Kidney (tissue), 14 donors: Measurements from ENCODE around the gene WNT2. TPM values are rescaled to one million over a fixed set of nuclear protein-coding genes. Genes with fewer than 3 reads are reported as not detected.

Experiments
- DNase-seq, 5 donors: peaks; one replicate each; pipeline ENCODE4 v3.0.0-alpha.2; 2013 to 2020
- FAIRE-seq: peaks from 2 replicates; lab custom pipeline; 2012; peaks lifted over from hg19 to GRCh38; lab: Jason Lieb, UNC
- H3K27ac ChIP-seq, 2 donors: one replicate each; pipeline ENCODE4 v1.7.0; 2013; ENCODE audit warnings: low read depth in 2 of 2, low read length in 2 of 2, inconsistent platforms in 1 of 2
- H3K27me3 ChIP-seq: one replicate; pipeline ENCODE4 v1.7.1; 2013; ENCODE audit warnings: low read length, inconsistent platforms; ENCODE audit not compliant: control insufficient read depth, insufficient read depth
- H3K36me3 ChIP-seq, 3 donors: one replicate each; pipeline versions ENCODE4 v1.7.0 to v1.7.1; 2013; ENCODE audit warnings: low read length in 3 of 3, control low read depth in 1 of 3, inconsistent platforms in 1 of 3; ENCODE audit not compliant: insufficient read depth in 3 of 3, control insufficient read depth in 2 of 3
- H3K4me1 ChIP-seq, 3 donors: one replicate each; pipeline versions ENCODE4 v1.7.0 to v1.7.1; 2013; ENCODE audit warnings: low read length in 3 of 3, inconsistent platforms in 1 of 3, low read depth in 1 of 3; ENCODE audit not compliant: control insufficient read depth in 2 of 3, insufficient read depth in 2 of 3
- H3K4me3 ChIP-seq, 3 donors: one replicate each; pipeline versions ENCODE4 v1.7.0 to v1.8.1; 2013; ENCODE audit warnings: low read length in 3 of 3, control low read depth in 1 of 3, inconsistent platforms in 1 of 3
- H3K9ac ChIP-seq, 3 donors: one replicate each; pipeline versions ENCODE4 v1.7.0 to v1.7.1; 2013; ENCODE audit warnings: low read length in 3 of 3, control low read depth in 1 of 3, inconsistent platforms in 1 of 3
- H3K9me3 ChIP-seq, 3 donors: one replicate each; pipeline versions ENCODE4 v1.7.0 to v1.7.1; 2013; ENCODE audit warnings: low read length in 3 of 3, control low read depth in 1 of 3, inconsistent platforms in 1 of 3; ENCODE audit not compliant: control insufficient read depth in 2 of 3, insufficient read depth in 1 of 3
- CTCF ChIP-seq: IDR thresholded peaks from 3 replicates; pipeline ENCODE4 v1.5.1; 2012; ENCODE audit warnings: mild to moderate bottlenecking, moderate library complexity, borderline replicate concordance; ENCODE audit not compliant: insufficient read depth; ENCODE audit errors: extremely low read depth
- intact Hi-C: fragments of 100-400 bp; cut with DNase I; formaldehyde crosslinking; loops from one replicate; pipeline ENCODE4 v1.11.1; 2022
- polyA plus RNA-seq: library from polyadenylated mRNA; stranded (reverse); fragments of 350-450 nt; fragmentation: Illumina TruSeq; extraction: RNeasy Lipid Tissue Mini Kit (QIAGEN cat#74804); gene quantifications from one replicate; pipeline ENCODE4 v1.2.3, GENCODE V29; 2014; ENCODE audit warnings: low read depth, low replicate concordance; ENCODE audit not compliant: insufficient read depth
- total RNA-seq: library from RNA; stranded (reverse); fragmentation: NEBNext Ultra II Directional; extraction: Animal tissue kit (Norgen Biotek cat#: 25700); gene quantifications from one replicate; pipeline ENCODE4 v1.2.1, GENCODE V29; 2021
- donor health status: control.
- donor health status: control.
- donor health status: control.
- donor health status: control.
- donor health status: control.
- donor health status: DM: yes; HTN: yes; CAD: no.
- donor health status: Normal renal cell carcinoma (clear cell type).

Gene WNT2
- total and polyA plus RNA-seq, 2 donors from 2014 or later, result 0.49 to 0.57 TPM

- intact Hi-C loops, result no loop called here
- DNase-seq (no peak), FAIRE-seq (no peak)
- Histone ChIP-seq H3K9me3 (no peaks in the 10 kb centered on the region), H3K36me3 (no peaks in the 10 kb centered on the region), H3K27me3 (no peaks in the 10 kb centered on the region), H3K4me1 (no peaks in the 10 kb centered on the region), H3K27ac (no peak overlapping the region), H3K4me3 (no peak overlapping the region), H3K9ac (no peak overlapping the region)
- no peak for TF ChIP-seq CTCF
These were observed 53.0 kb downstream of the WNT2 start for GRCh38 chr7:117269886-117270285.

GRCh38 chr7:117269417-117269816, 53.4 kb downstream of the WNT2 start:
- Histone ChIP-seq H3K36me3 (no peaks in the 10 kb centered on the region), H3K9ac (no peak overlapping the region), H3K27me3 (no peaks in the 10 kb centered on the region), H3K4me3 (no peak overlapping the region), H3K4me1 (no peaks in the 10 kb centered on the region), H3K9me3 (no peaks in the 10 kb centered on the region), H3K27ac (no peak overlapping the region)
- intact Hi-C loops, result no loop called here
- FAIRE-seq (no peak), DNase-seq (no peak)
- TF ChIP-seq CTCF, result no peak

- no peak overlapping the region for H3K9ac ChIP-seq
- intact Hi-C loops, result no loop called here
- H3K9me3 ChIP-seq, result no peaks in the 10 kb centered on the region
- no peaks in the 10 kb centered on the region for H3K4me1 ChIP-seq
- no peak for DNase-seq
- H3K27ac ChIP-seq, result no peak overlapping the region
- no peak for FAIRE-seq
- H3K4me3 ChIP-seq, result no peak overlapping the region
- H3K36me3 ChIP-seq, result no peaks in the 10 kb centered on the region
- no peak for TF ChIP-seq CTCF
- H3K27me3 ChIP-seq, result no peaks in the 10 kb centered on the region
These were observed 58.1 kb downstream of the WNT2 start for GRCh38 chr7:117264716-117265115.

- FAIRE-seq (no peak), DNase-seq (no peak)
- no peak for TF ChIP-seq CTCF
- intact Hi-C loops, result no loop called here
- Histone ChIP-seq H3K36me3 (no peaks in the 10 kb centered on the region), H3K27ac (no peak overlapping the region), H3K4me3 (no peak overlapping the region), H3K9ac (no peak overlapping the region), H3K27me3 (no peaks in the 10 kb centered on the region), H3K4me1 (no peaks in the 10 kb centered on the region), H3K9me3 (no peaks in the 10 kb centered on the region)
These were observed 60.3 kb downstream of the WNT2 start for GRCh38 chr7:117262546-117262945.
